H1 (cell line): ENCODE results near the gene SSBP3. TPM values are rescaled to one million over a fixed set of nuclear protein-coding genes. Genes with fewer than 3 reads are reported as not detected.

ENCODE experiments used
- CTCF ChIA-PET: fragments of 300-600 bp; sonication (Branson Sonifier 250); formaldehyde crosslinking; loops from one replicate; lab custom pipeline; 2021; ENCODE audit not compliant: partially characterized antibody; lab: Charles Lee
- POLR2A ChIA-PET: fragments of 300-600 bp; sonication (Branson Sonifier 250); formaldehyde crosslinking; loops from one replicate; lab custom pipeline; 2021; ENCODE audit warnings: inconsistent platforms; ENCODE audit not compliant: partially characterized antibody; lab: Charles Lee
- DNase-seq, 2 experiments: peaks; one replicate each; pipeline versions ENCODE4 v3.0.0 to v3.0.0-alpha.2; 2010 to 2022; ENCODE audit warnings: low spot score in 2 of 2, low read depth in 1 of 2, mixed read lengths in 1 of 2
- FAIRE-seq: peaks from 2 replicates; lab custom pipeline; 2011; peaks lifted over from hg19 to GRCh38; lab: Jason Lieb, UNC
- H2AFZ ChIP-seq: 2 replicates; pipeline ENCODE4 v1.8.1; 2012; ENCODE audit warnings: low read length, inconsistent platforms
- H2AK5ac ChIP-seq: 2 replicates; pipeline ENCODE4 v1.6.1; 2013; ENCODE audit warnings: low read depth, low read length
- H2BK120ac ChIP-seq: replicated peaks from 2 replicates; pipeline ENCODE3; 2013; ENCODE audit warnings: low read depth, low read length, inconsistent platforms
- H2BK12ac ChIP-seq: 2 replicates; pipeline ENCODE4 v1.6.1; 2013; ENCODE audit warnings: low read depth, low read length
- H2BK15ac ChIP-seq: 2 replicates; pipeline ENCODE4 v1.6.1; 2013; ENCODE audit warnings: low read length
- H2BK20ac ChIP-seq: 2 replicates; pipeline ENCODE4 v1.6.1; 2013; ENCODE audit warnings: low read length
- H2BK5ac ChIP-seq: 2 replicates; pipeline ENCODE4 v1.6.1; 2013; ENCODE audit warnings: low read depth, low read length
- H3K14ac ChIP-seq: 2 replicates; pipeline ENCODE4 v1.6.1; 2013; ENCODE audit warnings: inconsistent platforms; ENCODE audit not compliant: insufficient read length
- H3K18ac ChIP-seq: 2 replicates; pipeline ENCODE4 v1.6.1; 2013; ENCODE audit warnings: low read length; ENCODE audit errors: extremely low read depth
- H3K23ac ChIP-seq: 2 replicates; pipeline ENCODE4 v1.6.1; 2013; ENCODE audit warnings: inconsistent platforms; ENCODE audit not compliant: insufficient read length
- H3K23me2 ChIP-seq: 2 replicates; pipeline ENCODE4 v1.6.1; 2013; ENCODE audit warnings: low read depth, low read length
- H3K27ac ChIP-seq: 2 replicates; pipeline ENCODE4 v1.6.1; 2011; ENCODE audit warnings: low read depth, low read length, inconsistent platforms
- H3K27me3 ChIP-seq, 4 experiments: replicated peaks in 1 of 4; 1 replicate in 1 of 4; 2 replicates in 3 of 4; pipeline versions ENCODE4 v1.6.1 to v1.8.1; 2011 to 2013; ENCODE audit warnings: low read length in 3 of 4, mild to moderate bottlenecking in 3 of 4, inconsistent platforms in 2 of 4, mixed read lengths in 2 of 4, moderate library complexity in 1 of 4; ENCODE audit not compliant: control insufficient read depth in 3 of 4, insufficient read depth in 3 of 4; ENCODE audit errors: extremely low read depth in 1 of 4
- H3K36me3 ChIP-seq, 4 experiments: 2 replicates each; pipeline versions ENCODE4 v1.6.1 to v1.8.1; 2011 to 2013; ENCODE audit warnings: mild to moderate bottlenecking in 4 of 4, low read length in 3 of 4, moderate library complexity in 2 of 4, control low read depth in 1 of 4, inconsistent platforms in 1 of 4; ENCODE audit not compliant: insufficient read depth in 4 of 4, control insufficient read depth in 2 of 4
- H3K4ac ChIP-seq: replicated peaks from 2 replicates; pipeline ENCODE3; 2013; ENCODE audit warnings: low read length, low read depth, mixed read lengths, inconsistent platforms; ENCODE audit not compliant: insufficient read length
- H3K4me1 ChIP-seq, 4 experiments: replicated peaks in 1 of 4; 1 replicate in 1 of 4; 2 replicates in 3 of 4; pipeline versions ENCODE4 v1.6.1 to v1.8.1; 2011 to 2013; ENCODE audit warnings: low read length in 3 of 4, inconsistent platforms in 2 of 4, mixed read lengths in 1 of 4; ENCODE audit not compliant: insufficient read depth in 4 of 4, control insufficient read depth in 3 of 4
- H3K4me2 ChIP-seq, 2 experiments: 2 replicates each; pipeline versions ENCODE4 v1.6.1 to v1.8.1; 2011 to 2013; ENCODE audit warnings: low read depth in 2 of 2, low read length in 2 of 2, control low read depth in 1 of 2, inconsistent platforms in 1 of 2, mild to moderate bottlenecking in 1 of 2; ENCODE audit not compliant: insufficient read depth in 1 of 2
- H3K4me3 ChIP-seq, 4 experiments: fragments of 200-600, 300-600 bp in 1 of 4; sonication (generic), shearing (Covaris generic), sonication (Bioruptor Twin) in 1 of 4; 2 replicates each; pipeline versions ENCODE4 v1.5.1 to v1.8.1; 2011 to 2016; ENCODE audit warnings: low read length in 4 of 4, low read depth in 3 of 4, control low read depth in 2 of 4, inconsistent platforms in 2 of 4, mild to moderate bottlenecking in 2 of 4, mixed read lengths in 1 of 4, moderate library complexity in 1 of 4; ENCODE audit not compliant: insufficient read depth in 2 of 4; ENCODE audit errors: extremely low read depth in 1 of 4
- H3K56ac ChIP-seq: replicated peaks from 2 replicates; pipeline ENCODE3; 2013; ENCODE audit warnings: low read depth, mild to moderate bottlenecking, mixed read lengths, low read length, inconsistent platforms; ENCODE audit not compliant: insufficient read length
- H3K79me1 ChIP-seq: 2 replicates; pipeline ENCODE4 v1.6.1; 2013; ENCODE audit warnings: low read depth, low read length, control low read depth
- H3K79me2 ChIP-seq, 2 experiments: 2 replicates each; pipeline versions ENCODE4 v1.6.1 to v1.8.1; 2012 to 2013; ENCODE audit warnings: low read length in 2 of 2, mild to moderate bottlenecking in 2 of 2, inconsistent platforms in 1 of 2; ENCODE audit not compliant: insufficient read depth in 2 of 2, control insufficient read depth in 1 of 2
- H3K9ac ChIP-seq, 4 experiments: replicated peaks in 1 of 4; 1 replicate in 1 of 4; 2 replicates in 3 of 4; pipeline versions ENCODE4 v1.6.1 to v1.8.1; 2011 to 2013; ENCODE audit warnings: low read depth in 3 of 4, low read length in 3 of 4, control low read depth in 2 of 4, mild to moderate bottlenecking in 2 of 4, moderate library complexity in 2 of 4, inconsistent platforms in 1 of 4; ENCODE audit errors: extremely low read depth in 1 of 4
- H3K9me3 ChIP-seq, 2 experiments: 2 replicates each; pipeline versions ENCODE4 v1.6.1 to v1.8.1; 2012 to 2013; ENCODE audit warnings: mild to moderate bottlenecking in 2 of 2, moderate library complexity in 2 of 2, control low read depth in 1 of 2, inconsistent platforms in 1 of 2, low read depth in 1 of 2, low read length in 1 of 2, mixed read lengths in 1 of 2; ENCODE audit not compliant: insufficient read depth in 2 of 2
- H4K20me1 ChIP-seq, 2 experiments: replicated peaks in 1 of 2; 2 replicates each; pipeline versions ENCODE3 to v1.8.1; 2011 to 2013; ENCODE audit warnings: inconsistent platforms in 2 of 2, low read length in 2 of 2, mild to moderate bottlenecking in 1 of 2; ENCODE audit not compliant: insufficient read depth in 2 of 2, control insufficient read depth in 1 of 2
- H4K5ac ChIP-seq: 2 replicates; pipeline ENCODE4 v1.6.1; 2013; ENCODE audit warnings: low read length, low read depth, mixed read lengths, inconsistent platforms; ENCODE audit not compliant: insufficient read length
- H4K8ac ChIP-seq: 2 replicates; pipeline ENCODE4 v1.8.0; 2013; ENCODE audit warnings: mild to moderate bottlenecking, moderate library complexity, low read length, inconsistent platforms; ENCODE audit not compliant: insufficient read depth; ENCODE audit errors: extremely low read depth
- H4K91ac ChIP-seq: replicated peaks from 2 replicates; pipeline ENCODE3; 2013; ENCODE audit warnings: low read length, mixed read lengths, inconsistent platforms; ENCODE audit not compliant: insufficient read length
- ATF2 ChIP-seq: IDR thresholded peaks from 2 replicates; pipeline ENCODE4 v1.6.1; 2012; ENCODE audit warnings: low read length, inconsistent platforms
- BACH1 ChIP-seq: IDR thresholded peaks from 2 replicates; pipeline ENCODE4 v1.6.1; 2012; ENCODE audit warnings: low read length, improper control_type of control experiment
- POLR2A ChIP-seq, 2 experiments: IDR thresholded peaks; 1 replicate in 1 of 2; 2 replicates in 1 of 2; pipeline ENCODE4 v1.6.1; 2011; ENCODE audit warnings: low read depth in 2 of 2, low read length in 2 of 2, mild to moderate bottlenecking in 2 of 2; ENCODE audit errors: control extremely low read depth in 1 of 2
- RNF2 ChIP-seq: fragments of 200-900, 300-1000 bp; sonication (generic); IDR thresholded peaks from 2 replicates; pipeline ENCODE4 v1.7.1; 2016; ENCODE audit warnings: borderline replicate concordance, low read depth, mild to moderate bottlenecking, antibody characterized with exemption, low read length; ENCODE audit not compliant: poor library complexity, severe bottlenecking; ENCODE audit errors: missing control alignments
- SAP30 ChIP-seq: fragments of 300-600 bp; sonication (generic); IDR thresholded peaks from 2 replicates; pipeline ENCODE4 v1.7.1; 2012; ENCODE audit warnings: low read length, moderate library complexity, mild to moderate bottlenecking, inconsistent platforms; ENCODE audit not compliant: insufficient read depth, insufficient replicate concordance
- SRF ChIP-seq: IDR thresholded peaks from 2 replicates; pipeline ENCODE4 v1.6.1; 2011; ENCODE audit warnings: mild to moderate bottlenecking, low read depth, low read length, moderate library complexity
- SUZ12 ChIP-seq: fragments of 200-600 bp; sonication (generic); IDR thresholded peaks from 2 replicates; pipeline ENCODE4 v1.6.1; 2012; ENCODE audit warnings: mild to moderate bottlenecking, inconsistent platforms, low read length, moderate library complexity, mixed read lengths
- USF2 ChIP-seq: IDR thresholded peaks from 2 replicates; pipeline ENCODE4 v1.6.1; 2011; ENCODE audit warnings: low read length, improper control_type of control experiment
- ZNF274 ChIP-seq: IDR thresholded peaks from 2 replicates; pipeline ENCODE4 v1.7.0; 2012; ENCODE audit warnings: low read length, borderline replicate concordance; ENCODE audit errors: extremely low read depth
- WGBS, 2 experiments: shearing (Covaris generic) in 1 of 2; methylation state at CpG; one replicate each; pipeline versions ENCODE4 v1.1.6 to v1.1.7; 2013 to 2015; ENCODE audit warnings: low lambda C conversion rate in 2 of 2, mixed read lengths in 2 of 2, inconsistent platforms in 1 of 2, low coverage in 1 of 2, missing lambda C conversion rate in 1 of 2; ENCODE audit not compliant: insufficient replicate concordance in 2 of 2, insufficient coverage in 1 of 2, insufficient read length in 1 of 2; ENCODE audit errors: extremely low coverage in 1 of 2, missing lambda C conversion rate in 1 of 2; 5-methylcytosine and 5-hydroxymethylcytosine counted together
- polyA plus RNA-seq, 7 experiments: library from polyadenylated mRNA; depleted of rRNA in 3 of 7; stranded (reverse) in 5 of 7; unstranded in 2 of 7; fragments of >200 nt in 5 of 7; fragments of 200-250 nt in 2 of 7; gene quantifications; 1 replicate in 5 of 7; 2 replicates in 1 of 7; 4 replicates in 1 of 7; pipeline versions ENCODE4 v1.2.1 to v1.2.3, GENCODE V29; 2011 to 2013; ENCODE audit warnings: missing spikeins in 2 of 7, mixed read lengths in 2 of 7
- total RNA-seq: library from RNA; stranded (reverse); fragmentation: NEBNext Ultra II Directional; extraction: Animal tissue kit (Norgen Biotek cat#: 25700); gene quantifications from 2 replicates; pipeline ENCODE4 v1.2.1, GENCODE V29; 2021

SSBP3 gene
- total and polyA plus RNA-seq, 2 of the 8 experiments (the other 6 are each of a cell fraction or from before 2014, with no cell fraction given) = 99.7 to 133 TPM

- Histone ChIP-seq H4K20me1 (peaks cover 22 to 43% of the 10 kb centered on the region in 2 experiments), H2BK15ac (no peak overlapping the region)
- WGBS, 2 experiments = 86% methylated on average over 7 of the region's 7 CpGs; no CpG with 5 or more reads in 1 of the 2 experiments
These were observed 107.2 kb downstream of the SSBP3 start for GRCh38 chr1:54299037-54299436.

More at GRCh38 chr1:54299037-54299436, 107.2 kb downstream of the SSBP3 start:
- H3K4me3 ChIP-seq = no peak overlapping the region
- H3K4me1 ChIP-seq = peaks cover 10 to 34% (median 20%) of the 10 kb centered on the region in 4 experiments
- H3K18ac ChIP-seq = no peak overlapping the region
- no peak overlapping the region for H3K4ac ChIP-seq
- H4K91ac ChIP-seq = no peak overlapping the region
- ChIA-PET CTCF (interaction anchor here (0.6 to 7.6 kb wide), 7 partner anchors 11 to 493 kb away, joined by 3 to 63 read pairs (median 5); no protein-coding TSS in a partner anchor), POLR2A (interaction anchor here (1.5 to 4.8 kb wide), 2 partner anchors 11 to 86 kb away, joined by 3 to 24 read pairs; no protein-coding TSS in a partner anchor)
- no peak overlapping the region for H2AFZ ChIP-seq
- no peak overlapping the region for H4K5ac ChIP-seq
- TF ChIP-seq USF2 (no peak), POLR2A (IDR thresholded peaks at IDR 0.05; ENCODE audit: control extremely low read depth in 1 of 2, low read depth in 2 of 2, low read length in 2 of 2) (no peak), SAP30 (no peak), SRF (no peak), ATF2 (no peak), SUZ12 (no peak), ZNF274 (no peak), BACH1 (no peak), RNF2 (no peak)
- TF ChIP-seq, all 59 proteins: peak for 0
- Histone ChIP-seq H2BK12ac (peak overlapping the region; percentile 50; the same call in 1 of the 2 replicates), H3K9me3 (no peaks in the 10 kb centered on the region), H3K23ac (no peak overlapping the region), H3K9ac (no peak overlapping the region; a peak in 1 of 7 replicates), H4K8ac (no peak overlapping the region; the same call in 1 of the 2 replicates), H3K79me2 (peaks cover 4 to 99% of the 10 kb centered on the region in 2 experiments; a peak in 3 of 4 replicates), H3K23me2 (no peaks in the 10 kb centered on the region), H3K14ac (no peak overlapping the region), H2AK5ac (peak overlapping the region; percentile 78), H3K27ac (no peak overlapping the region), H3K4me2 (peak overlapping the region in 1 of 2 experiments; percentile 19; a peak in 1 of 4 replicates), H3K27me3 (no peaks in the 10 kb centered on the region), H3K79me1 (peaks cover 52% of the 10 kb centered on the region), H3K36me3 (no peaks in the 10 kb centered on the region), H2BK20ac (no peak overlapping the region; the same call in 1 of the 2 replicates), H2BK120ac (no peak overlapping the region), H3K56ac (no peak overlapping the region), H2BK5ac (no peak overlapping the region)
- FAIRE-seq = no peak
- no peak for DNase-seq
